ENCODE measurements around the gene SYCE3. TPM values are rescaled to one million over a fixed set of nuclear protein-coding genes. Genes with fewer than 3 reads are reported as not detected.

SYCE3 gene
- total and polyA plus RNA-seq, 9 of the 15 experiments (the other 6 are each of a cell fraction or from before 2014, with no cell fraction given), result 0.56 TPM; not detected in 8

DNA sequence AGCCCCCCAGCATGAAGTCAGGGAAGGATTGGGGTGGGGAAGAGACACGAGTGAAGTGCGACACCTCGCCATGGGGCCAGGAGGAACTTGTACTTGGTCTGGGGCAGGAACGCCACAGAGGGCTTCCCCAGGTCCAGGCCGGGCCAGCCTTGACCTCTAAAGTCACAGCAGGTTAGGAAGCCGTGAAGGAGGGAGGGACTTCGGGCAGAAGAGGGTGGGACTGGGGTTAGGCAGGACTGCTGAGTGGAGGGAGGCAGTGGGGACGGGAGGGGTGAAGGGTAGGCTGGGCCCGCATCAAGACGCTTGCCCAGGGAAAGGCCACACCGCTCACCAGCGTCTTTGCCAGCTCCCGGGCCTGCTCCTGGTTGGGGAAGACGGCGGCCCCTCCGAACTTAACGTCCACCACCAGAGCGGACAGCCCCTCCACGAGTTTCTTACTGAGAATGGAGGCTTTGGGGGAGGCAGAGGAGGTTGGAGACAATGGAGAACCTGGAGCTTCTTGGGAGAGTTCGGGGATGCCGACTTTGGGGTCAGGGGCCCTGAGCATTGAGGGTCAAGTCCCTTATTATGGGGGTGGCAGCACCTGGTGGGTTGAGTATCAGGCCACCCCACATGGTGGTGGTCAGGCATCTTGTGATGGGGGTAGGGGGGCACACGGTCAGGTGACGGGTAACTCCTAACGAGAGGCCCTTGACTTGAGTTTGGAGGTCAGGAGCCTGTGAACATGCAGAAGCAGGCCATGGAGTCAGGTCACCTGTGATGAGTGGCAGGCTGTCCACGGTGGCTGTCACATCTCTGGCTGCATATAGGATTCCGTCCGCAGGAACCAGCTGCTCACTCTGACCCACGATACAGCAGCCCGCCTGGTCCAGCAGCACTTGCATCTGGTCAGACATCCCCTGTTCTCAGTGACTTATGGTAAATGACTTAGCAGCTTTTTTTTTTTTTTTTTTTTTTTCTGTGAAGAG, 35.6 kb downstream of the SYCE3 start:
- WGBS (ENCODE audit: insufficient coverage, low coverage, missing lambda C conversion rate), result 45% methylated on average over 17 of the region's 29 CpGs
- TSS peak; percentile 45 for BruUV-seq (replicated peaks)
- ChIA-PET CTCF (ENCODE audit: low intra/inter-chr PET ratio) (no interaction called here), POLR2A (interaction anchor here (0.6 to 2.3 kb wide), 5 partner anchors 13 to 36 kb away, joined by 3 to 8 read pairs (median 5); partner anchors contain the start of genes LMF2, NCAPH2 and SYCE3)
- H3K4me2 ChIP-seq (ENCODE audit: insufficient read depth, low read length), result peak overlapping the region; percentile 88
- no peaks in the 10 kb centered on the region for H3K9me1 ChIP-seq (ENCODE audit: control insufficient read depth, insufficient read depth, low read length)
- peaks cover 26% of the 10 kb centered on the region; the same call in 1 of the 3 replicates for H3K36me3 ChIP-seq (ENCODE audit: control insufficient read depth, insufficient read depth, low read length)
- no peaks in the 10 kb centered on the region for H3K27me3 ChIP-seq (ENCODE audit: control insufficient read depth in 2 of 2, insufficient read depth in 2 of 2, low read length in 2 of 2)
- peaks cover 34% of the 10 kb centered on the region for H3K79me2 ChIP-seq (ENCODE audit: control insufficient read depth, insufficient read depth, low read length)
- peaks cover 8 to 81% of the 10 kb centered on the region in 2 experiments; a peak in 4 of 5 replicates for H3K4me1 ChIP-seq (replicated peaks in 1 of 2; ENCODE audit: control insufficient read depth in 2 of 2, insufficient read depth in 2 of 2, low read length in 2 of 2)
- 0 out of 2 replicates have a peak, but pooled peaks cover 2% of the 10 kb centered on the region for H3K9me3 ChIP-seq (replicated peaks; ENCODE audit: control insufficient read depth, insufficient read depth, low read depth, low read length)
- H4K20me1 ChIP-seq (replicated peaks; ENCODE audit: control insufficient read depth, insufficient read depth, low read length), result peaks cover 12% of the 10 kb centered on the region; the same call in 1 of the 2 replicates
- FAIRE-seq (peak; percentile 74), DNase-seq (ENCODE audit: extremely low read depth in 1 of 4, low spot score in 3 of 4) (peak; percentile 64 to 81 (median 70)), ATAC-seq (peak; percentile 69)
- H3K4me3 ChIP-seq, result peak overlapping the region; percentile 71
- peak overlapping the region; percentile 77 for H2AFZ ChIP-seq (ENCODE audit: low read depth, low read length)
- intact Hi-C loops (cut with micrococcal nuclease), result loop anchor here (1.0 to 5.0 kb wide), 2 partner anchors 7 to 35 kb away; partner anchors contain the start of gene SYCE3
- in situ Hi-C loops (cut with MboI), result no loop called here
- peak overlapping the region; percentile 86 to 96 for H3K9ac ChIP-seq (ENCODE audit: insufficient read depth in 1 of 2, low read depth in 2 of 2, low read length in 2 of 2)
- H3K27ac ChIP-seq (ENCODE audit: extremely low read depth, low read depth, low read length), result peak overlapping the region; percentile 89
- TF ChIP-seq HDGF (IDR thresholded peaks at IDR 0.05), result peak; percentile 58
- 0 out of 2 replicates have a peak, but pooled peaks have one; percentile 1 for TF ChIP-seq NFRKB (IDR thresholded peaks at IDR 0.05; ENCODE audit: low read depth)
- peak; percentile 61 for TF ChIP-seq POLR2B (IDR thresholded peaks at IDR 0.05; ENCODE audit: low read depth, partially characterized antibody)
- TF ChIP-seq ZFX (CRISPR knock-in tag; IDR thresholded peaks at IDR 0.05), result peak; percentile 54; the same call in 1 of the 2 replicates
- TF ChIP-seq, protein P1, sequence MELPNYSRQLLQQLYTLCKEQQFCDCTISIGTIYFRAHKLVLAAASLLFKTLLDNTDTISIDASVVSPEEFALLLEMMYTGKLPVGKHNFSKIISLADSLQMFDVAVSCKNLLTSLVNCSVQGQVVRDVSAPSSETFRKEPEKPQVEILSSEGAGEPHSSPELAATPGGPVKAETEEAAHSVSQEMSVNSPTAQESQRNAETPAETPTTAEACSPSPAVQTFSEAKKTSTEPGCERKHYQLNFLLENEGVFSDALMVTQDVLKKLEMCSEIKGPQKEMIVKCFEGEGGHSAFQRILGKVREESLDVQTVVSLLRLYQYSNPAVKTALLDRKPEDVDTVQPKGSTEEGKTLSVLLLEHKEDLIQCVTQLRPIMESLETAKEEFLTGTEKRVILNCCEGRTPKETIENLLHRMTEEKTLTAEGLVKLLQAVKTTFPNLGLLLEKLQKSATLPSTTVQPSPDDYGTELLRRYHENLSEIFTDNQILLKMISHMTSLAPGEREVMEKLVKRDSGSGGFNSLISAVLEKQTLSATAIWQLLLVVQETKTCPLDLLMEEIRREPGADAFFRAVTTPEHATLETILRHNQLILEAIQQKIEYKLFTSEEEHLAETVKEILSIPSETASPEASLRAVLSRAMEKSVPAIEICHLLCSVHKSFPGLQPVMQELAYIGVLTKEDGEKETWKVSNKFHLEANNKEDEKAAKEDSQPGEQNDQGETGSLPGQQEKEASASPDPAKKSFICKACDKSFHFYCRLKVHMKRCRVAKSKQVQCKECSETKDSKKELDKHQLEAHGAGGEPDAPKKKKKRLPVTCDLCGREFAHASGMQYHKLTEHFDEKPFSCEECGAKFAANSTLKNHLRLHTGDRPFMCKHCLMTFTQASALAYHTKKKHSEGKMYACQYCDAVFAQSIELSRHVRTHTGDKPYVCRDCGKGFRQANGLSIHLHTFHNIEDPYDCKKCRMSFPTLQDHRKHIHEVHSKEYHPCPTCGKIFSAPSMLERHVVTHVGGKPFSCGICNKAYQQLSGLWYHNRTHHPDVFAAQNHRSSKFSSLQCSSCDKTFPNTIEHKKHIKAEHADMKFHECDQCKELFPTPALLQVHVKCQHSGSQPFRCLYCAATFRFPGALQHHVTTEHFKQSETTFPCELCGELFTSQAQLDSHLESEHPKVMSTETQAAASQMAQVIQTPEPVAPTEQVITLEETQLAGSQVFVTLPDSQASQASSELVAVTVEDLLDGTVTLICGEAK (IDR thresholded peaks at IDR 0.05), result no peak
- TF ChIP-seq, protein P1 (CRISPR knock-in tag; IDR thresholded peaks at IDR 0.05), result no peak
- TF ChIP-seq, protein P2, sequence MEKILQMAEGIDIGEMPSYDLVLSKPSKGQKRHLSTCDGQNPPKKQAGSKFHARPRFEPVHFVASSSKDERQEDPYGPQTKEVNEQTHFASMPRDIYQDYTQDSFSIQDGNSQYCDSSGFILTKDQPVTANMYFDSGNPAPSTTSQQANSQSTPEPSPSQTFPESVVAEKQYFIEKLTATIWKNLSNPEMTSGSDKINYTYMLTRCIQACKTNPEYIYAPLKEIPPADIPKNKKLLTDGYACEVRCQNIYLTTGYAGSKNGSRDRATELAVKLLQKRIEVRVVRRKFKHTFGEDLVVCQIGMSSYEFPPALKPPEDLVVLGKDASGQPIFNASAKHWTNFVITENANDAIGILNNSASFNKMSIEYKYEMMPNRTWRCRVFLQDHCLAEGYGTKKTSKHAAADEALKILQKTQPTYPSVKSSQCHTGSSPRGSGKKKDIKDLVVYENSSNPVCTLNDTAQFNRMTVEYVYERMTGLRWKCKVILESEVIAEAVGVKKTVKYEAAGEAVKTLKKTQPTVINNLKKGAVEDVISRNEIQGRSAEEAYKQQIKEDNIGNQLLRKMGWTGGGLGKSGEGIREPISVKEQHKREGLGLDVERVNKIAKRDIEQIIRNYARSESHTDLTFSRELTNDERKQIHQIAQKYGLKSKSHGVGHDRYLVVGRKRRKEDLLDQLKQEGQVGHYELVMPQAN (IDR thresholded peaks at IDR 0.05; ENCODE audit: borderline replicate concordance), result 0 out of 2 replicates have a peak, but pooled peaks have one; percentile 21
- peak; percentile 74; the same call in 1 of the 2 replicates for TF ChIP-seq ESRRA (IDR thresholded peaks at IDR 0.05; ENCODE audit: borderline replicate concordance, low read depth)

Measured in K562 (cell line).